GM12878 (cell line): ENCODE measurements around the gene TRAIP. TPM values are rescaled to one million over a fixed set of nuclear protein-coding genes. Genes with fewer than 3 reads are reported as not detected.

Source experiments
- ATAC-seq: fragments of 200-7000 bp; cut with Tn5 transposase; 3 replicates; pipeline ENCODE4 v1.9.1; 2020; ENCODE audit warnings: mild to moderate bottlenecking, moderate library complexity
- BruUV-seq: library from RNA; stranded (reverse); fragments of 400-500 nt; replicated peaks from 2 replicates; lab custom pipeline; 2021; lab: Mats Ljungman, UMichigan
- CTCF ChIA-PET: fragments of 300-600 bp; sonication (Branson Sonifier 250); formaldehyde crosslinking; extraction: SDS; loops from one replicate; lab custom pipeline; 2021; ENCODE audit warnings: inconsistent platforms; lab: Yijun Ruan, JAX
- POLR2A ChIA-PET: fragments of 350-600 bp; formaldehyde crosslinking; extraction: SDS; loops from one replicate; lab custom pipeline; 2021; ENCODE audit warnings: inconsistent platforms; lab: Charles Lee
- RAD21 ChIA-PET: fragments of 300-600 bp; sonication (Branson Sonifier 250); formaldehyde crosslinking; loops from one replicate; lab custom pipeline; 2023; ENCODE audit warnings: antibody characterized with exemption; ENCODE audit not compliant: unreplicated experiment; lab: Charles Lee
- SMC1A ChIA-PET: fragments of 300-600 bp; sonication (Branson Sonifier 250); formaldehyde crosslinking; loops from one replicate; lab custom pipeline; 2023; ENCODE audit not compliant: unreplicated experiment, uncharacterized antibody; lab: Charles Lee
- DNase-seq: peaks from one replicate; pipeline ENCODE4 v3.0.0-alpha.2; 2011; ENCODE audit warnings: low read depth, low spot score
- FAIRE-seq: peaks from 3 replicates; lab custom pipeline; 2011; peaks lifted over from hg19 to GRCh38; lab: Jason Lieb, UNC
- H2AFZ ChIP-seq: 2 replicates; pipeline ENCODE4 v1.6.0; 2011; ENCODE audit warnings: low read depth, low read length, control low read depth; ENCODE audit not compliant: control insufficient read depth
- H3K27ac ChIP-seq: 2 replicates; pipeline ENCODE4 v1.5.1; 2011; ENCODE audit warnings: control low read depth; ENCODE audit not compliant: control insufficient read depth, insufficient read depth
- H3K27me3 ChIP-seq, 2 experiments: replicated peaks in 1 of 2; 2 replicates each; pipeline versions ENCODE4 v1.6.0 to v1.6.1; 2011; ENCODE audit warnings: low read length in 1 of 2; ENCODE audit not compliant: control insufficient read depth in 2 of 2, insufficient read depth in 2 of 2
- H3K36me3 ChIP-seq, 2 experiments: 2 replicates each; pipeline ENCODE4 v1.5.1; 2011; ENCODE audit warnings: low read length in 1 of 2; ENCODE audit not compliant: control insufficient read depth in 2 of 2, insufficient read depth in 2 of 2
- H3K4me1 ChIP-seq: 2 replicates; pipeline ENCODE4 v1.6.1; 2011; ENCODE audit warnings: mild to moderate bottlenecking, low read length, moderate library complexity, mixed read lengths; ENCODE audit not compliant: control insufficient read depth, insufficient read depth
- H3K4me2 ChIP-seq: 2 replicates; pipeline ENCODE4 v1.6.0; 2011; ENCODE audit warnings: control low read depth; ENCODE audit not compliant: control insufficient read depth, insufficient read depth
- H3K4me3 ChIP-seq: fragments of 200-600 bp; sonication (generic); 2 replicates; pipeline ENCODE4 v1.5.1; 2016
- H3K79me2 ChIP-seq: 2 replicates; pipeline ENCODE4 v1.6.0; 2011; ENCODE audit warnings: low read length; ENCODE audit not compliant: control insufficient read depth, insufficient read depth
- H3K9ac ChIP-seq: 2 replicates; pipeline ENCODE4 v1.8.0; 2011; ENCODE audit warnings: low read length, control low read depth, mixed read lengths; ENCODE audit not compliant: control insufficient read depth, insufficient read depth
- H3K9me3 ChIP-seq: replicated peaks from 3 replicates; pipeline ENCODE4 v1.5.1; 2011; ENCODE audit warnings: mild to moderate bottlenecking, low read length; ENCODE audit not compliant: control insufficient read depth, insufficient read depth
- H4K20me1 ChIP-seq: 2 replicates; pipeline ENCODE4 v1.6.0; 2011; ENCODE audit not compliant: control insufficient read depth, insufficient read depth
- BACH1 ChIP-seq: fragments of 450-650 bp; IDR thresholded peaks from 2 replicates; pipeline ENCODE4 v1.6.1; 2017; ENCODE audit warnings: mild to moderate bottlenecking, borderline replicate concordance
- BRCA1 ChIP-seq: IDR thresholded peaks from 2 replicates; pipeline ENCODE4 v1.6.1; 2011; ENCODE audit warnings: low read depth, low read length, improper control_type of control experiment
- CBFB ChIP-seq: IDR thresholded peaks from 2 replicates; pipeline ENCODE4 v1.6.1; 2016; ENCODE audit warnings: antibody characterized with exemption, low read depth
- CBX3 ChIP-seq: fragments of 200-600 bp; sonication (generic); IDR thresholded peaks from 2 replicates; pipeline ENCODE4 v1.6.1; 2016; ENCODE audit warnings: low read depth, borderline replicate concordance
- FOXK2 ChIP-seq: fragments of 450-650 bp; IDR thresholded peaks from 2 replicates; pipeline ENCODE4 v1.6.1; 2017; ENCODE audit warnings: mild to moderate bottlenecking, moderate library complexity
- IRF4 ChIP-seq: IDR thresholded peaks from 2 replicates; pipeline ENCODE4 v1.6.1; 2011; ENCODE audit warnings: low read depth, low read length
- KDM1A ChIP-seq: fragments of 200-600 bp; sonication (generic); IDR thresholded peaks from 2 replicates; pipeline ENCODE4 v1.6.1; 2016; ENCODE audit warnings: borderline replicate concordance
- KLF5 ChIP-seq: fragments of 450-650 bp; IDR thresholded peaks from 2 replicates; pipeline ENCODE4 v1.6.1; 2014; ENCODE audit warnings: mild to moderate bottlenecking; ENCODE audit not compliant: partially characterized antibody
- MYB ChIP-seq: fragments of 150-350 bp; IDR thresholded peaks from 2 replicates; pipeline ENCODE4 v1.6.1; 2014; ENCODE audit warnings: mild to moderate bottlenecking, low read depth, low read length, borderline replicate concordance
- NR2C2 ChIP-seq: IDR thresholded peaks from 2 replicates; pipeline ENCODE4 v1.6.1; 2011; ENCODE audit warnings: borderline replicate concordance, low read depth; ENCODE audit not compliant: control insufficient read depth, insufficient read length
- NR2F1 ChIP-seq: fragments of 450-650 bp; conservative IDR thresholded peaks from 2 replicates; pipeline ENCODE4 v1.6.1; 2017; ENCODE audit warnings: mild to moderate bottlenecking
- PAX8 ChIP-seq: fragments of 450-650 bp; IDR thresholded peaks from 2 replicates; pipeline ENCODE4 v1.6.1; 2017; ENCODE audit warnings: mild to moderate bottlenecking, moderate library complexity
- POLR2A ChIP-seq: IDR thresholded peaks from 2 replicates; pipeline ENCODE4 v1.6.1; 2011; ENCODE audit warnings: low read depth, mild to moderate bottlenecking, low read length
- RAD21 ChIP-seq: IDR thresholded peaks from 2 replicates; pipeline ENCODE4 v1.6.1; 2011; ENCODE audit warnings: mild to moderate bottlenecking, low read depth, low read length, moderate library complexity; ENCODE audit not compliant: insufficient read depth
- SIX5 ChIP-seq: IDR thresholded peaks from 2 replicates; pipeline ENCODE4 v1.6.1; 2011; ENCODE audit warnings: mild to moderate bottlenecking, low read depth, low read length, moderate library complexity; ENCODE audit not compliant: severe bottlenecking
- ZBED1 ChIP-seq: IDR thresholded peaks from 2 replicates; pipeline ENCODE4 v1.6.1; 2016; ENCODE audit warnings: borderline replicate concordance
- WGBS: methylation state at CpG from one replicate; pipeline ENCODE4 v1.1.6; 2016; ENCODE audit warnings: low lambda C conversion rate; ENCODE audit not compliant: insufficient replicate concordance, insufficient coverage; ENCODE audit errors: missing lambda C conversion rate; 5-methylcytosine and 5-hydroxymethylcytosine counted together
- in situ Hi-C: fragments of 300-500 bp; cut with MboI; formaldehyde crosslinking; loops from 9 replicates; pipeline ENCODE4 v1.14.3; 2018; ENCODE audit warnings: mixed read lengths
- intact Hi-C: fragments of 100-400 bp; cut with micrococcal nuclease; formaldehyde crosslinking; loops from one replicate; pipeline ENCODE4 v1.14.2; 2022; ENCODE audit not compliant: unreplicated experiment
- polyA plus RNA-seq, 11 experiments: library from polyadenylated mRNA; depleted of rRNA in 4 of 11; unstranded in 6 of 11; stranded (reverse) in 5 of 11; fragments of >200 nt; fragmentation: Nextera tagmentation in 4 of 11; fragmentation: Illumina TruSeq in 1 of 11; extraction: Ambion mirVana in 4 of 11; extraction: Trizol in 1 of 11; gene quantifications; 1 replicate in 1 of 11; 2 replicates in 10 of 11; pipeline versions ENCODE4 v1.2.1 to v1.2.3, GENCODE V29; 2011 to 2016; ENCODE audit warnings: inconsistent platforms in 2 of 11, missing spikeins in 2 of 11, low read depth in 1 of 11
- total RNA-seq, 4 experiments: library from RNA; depleted of rRNA in 3 of 4; stranded (reverse); fragments of >200 nt in 3 of 4; fragmentation: Illumina TruSeq in 1 of 4; extraction: Trizol in 1 of 4; gene quantifications; 2 replicates each; pipeline versions ENCODE4 v1.2.1 to v1.2.3, GENCODE V29; 2013 to 2021
- TF ChIP-seq, protein P1 (sequence below): IDR thresholded peaks from 2 replicates; pipeline ENCODE4 v1.6.1; 2012; ENCODE audit warnings: low read length, inconsistent platforms
- TF ChIP-seq, protein P2 (sequence below): fragments of 450-650 bp; IDR thresholded peaks from 2 replicates; pipeline ENCODE4 v1.6.1; 2016; ENCODE audit warnings: mild to moderate bottlenecking
- TF ChIP-seq, protein P3 (sequence below): fragments of 450-650 bp; IDR thresholded peaks from 2 replicates; pipeline ENCODE4 v1.6.1; 2018; ENCODE audit warnings: mild to moderate bottlenecking, low read depth, moderate library complexity; ENCODE audit not compliant: partially characterized antibody

The TRAIP gene
- total and polyA plus RNA-seq, 10 of the 15 experiments (the other 5 are each of a cell fraction or from before 2014, with no cell fraction given) = 15.9 to 37.0 (median 23.1) TPM

DNA sequence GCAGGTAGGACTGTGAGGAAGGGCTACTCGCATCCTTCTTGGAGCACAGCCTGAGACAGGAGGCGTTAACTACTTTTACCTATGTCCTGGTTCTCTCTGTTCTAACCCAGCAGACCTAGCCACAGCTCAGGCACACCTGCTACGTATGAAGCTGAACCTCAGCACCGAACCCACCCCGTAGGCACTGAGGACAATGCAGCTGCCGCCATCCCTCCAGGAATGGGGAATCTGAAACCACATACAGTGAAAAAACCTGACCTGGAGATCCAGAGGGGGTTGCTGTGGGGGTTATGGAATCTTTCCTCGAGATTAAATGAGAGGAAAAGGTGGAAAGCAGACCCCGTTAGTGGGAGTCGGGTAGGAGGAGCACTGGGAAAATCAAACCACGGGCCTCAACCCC lies 32.9 kb upstream of the TRAIP start:
- FAIRE-seq = no peak

More for the DNA sequence above, 32.9 kb upstream of the TRAIP start:
- no peak for DNase-seq
- H3K27ac ChIP-seq = no peak overlapping the region
- ATAC-seq = no peak
- H3K79me2 ChIP-seq = no peaks in the 10 kb centered on the region
- ChIA-PET CTCF (no interaction called here), RAD21 (no interaction called here), SMC1A (no interaction called here), POLR2A (no interaction called here)
- WGBS = 49% methylated on average over 10 of the region's 10 CpGs
- in situ Hi-C loops (no loop called here), intact Hi-C loops (no loop called here)
- TF ChIP-seq CBX3 (no peak), IRF4 (no peak), BACH1 (no peak), ZBED1 (no peak), PAX8 (no peak), NR2F1 (no peak), BRCA1 (no peak), KDM1A (no peak), POLR2A (no peak), KLF5 (no peak), SIX5 (no peak), CBFB (no peak), RAD21 (no peak), NR2C2 (no peak), MYB (no peak), FOXK2 (no peak)
- TF ChIP-seq, protein P1, sequence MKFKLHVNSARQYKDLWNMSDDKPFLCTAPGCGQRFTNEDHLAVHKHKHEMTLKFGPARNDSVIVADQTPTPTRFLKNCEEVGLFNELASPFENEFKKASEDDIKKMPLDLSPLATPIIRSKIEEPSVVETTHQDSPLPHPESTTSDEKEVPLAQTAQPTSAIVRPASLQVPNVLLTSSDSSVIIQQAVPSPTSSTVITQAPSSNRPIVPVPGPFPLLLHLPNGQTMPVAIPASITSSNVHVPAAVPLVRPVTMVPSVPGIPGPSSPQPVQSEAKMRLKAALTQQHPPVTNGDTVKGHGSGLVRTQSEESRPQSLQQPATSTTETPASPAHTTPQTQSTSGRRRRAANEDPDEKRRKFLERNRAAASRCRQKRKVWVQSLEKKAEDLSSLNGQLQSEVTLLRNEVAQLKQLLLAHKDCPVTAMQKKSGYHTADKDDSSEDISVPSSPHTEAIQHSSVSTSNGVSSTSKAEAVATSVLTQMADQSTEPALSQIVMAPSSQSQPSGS = no peak
- TF ChIP-seq, protein P2, sequence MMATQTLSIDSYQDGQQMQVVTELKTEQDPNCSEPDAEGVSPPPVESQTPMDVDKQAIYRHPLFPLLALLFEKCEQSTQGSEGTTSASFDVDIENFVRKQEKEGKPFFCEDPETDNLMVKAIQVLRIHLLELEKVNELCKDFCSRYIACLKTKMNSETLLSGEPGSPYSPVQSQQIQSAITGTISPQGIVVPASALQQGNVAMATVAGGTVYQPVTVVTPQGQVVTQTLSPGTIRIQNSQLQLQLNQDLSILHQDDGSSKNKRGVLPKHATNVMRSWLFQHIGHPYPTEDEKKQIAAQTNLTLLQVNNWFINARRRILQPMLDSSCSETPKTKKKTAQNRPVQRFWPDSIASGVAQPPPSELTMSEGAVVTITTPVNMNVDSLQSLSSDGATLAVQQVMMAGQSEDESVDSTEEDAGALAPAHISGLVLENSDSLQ = no peak
- TF ChIP-seq, protein P3, sequence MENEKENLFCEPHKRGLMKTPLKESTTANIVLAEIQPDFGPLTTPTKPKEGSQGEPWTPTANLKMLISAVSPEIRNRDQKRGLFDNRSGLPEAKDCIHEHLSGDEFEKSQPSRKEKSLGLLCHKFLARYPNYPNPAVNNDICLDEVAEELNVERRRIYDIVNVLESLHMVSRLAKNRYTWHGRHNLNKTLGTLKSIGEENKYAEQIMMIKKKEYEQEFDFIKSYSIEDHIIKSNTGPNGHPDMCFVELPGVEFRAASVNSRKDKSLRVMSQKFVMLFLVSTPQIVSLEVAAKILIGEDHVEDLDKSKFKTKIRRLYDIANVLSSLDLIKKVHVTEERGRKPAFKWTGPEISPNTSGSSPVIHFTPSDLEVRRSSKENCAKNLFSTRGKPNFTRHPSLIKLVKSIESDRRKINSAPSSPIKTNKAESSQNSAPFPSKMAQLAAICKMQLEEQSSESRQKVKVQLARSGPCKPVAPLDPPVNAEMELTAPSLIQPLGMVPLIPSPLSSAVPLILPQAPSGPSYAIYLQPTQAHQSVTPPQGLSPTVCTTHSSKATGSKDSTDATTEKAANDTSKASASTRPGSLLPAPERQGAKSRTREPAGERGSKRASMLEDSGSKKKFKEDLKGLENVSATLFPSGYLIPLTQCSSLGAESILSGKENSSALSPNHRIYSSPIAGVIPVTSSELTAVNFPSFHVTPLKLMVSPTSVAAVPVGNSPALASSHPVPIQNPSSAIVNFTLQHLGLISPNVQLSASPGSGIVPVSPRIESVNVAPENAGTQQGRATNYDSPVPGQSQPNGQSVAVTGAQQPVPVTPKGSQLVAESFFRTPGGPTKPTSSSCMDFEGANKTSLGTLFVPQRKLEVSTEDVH = no peak
- H3K4me1 ChIP-seq = no peaks in the 10 kb centered on the region
- H3K9ac ChIP-seq = no peak overlapping the region
- H3K36me3 ChIP-seq = no peaks in the 10 kb centered on the region
- BruUV-seq = no TSS peak
- H2AFZ ChIP-seq = no peak overlapping the region
- no peak overlapping the region for H3K4me3 ChIP-seq
- H3K27me3 ChIP-seq = no peaks in the 10 kb centered on the region
- no peak overlapping the region for H3K4me2 ChIP-seq
- H4K20me1 ChIP-seq = no peaks in the 10 kb centered on the region
- no peaks in the 10 kb centered on the region for H3K9me3 ChIP-seq
